ENCODE results near the gene RNF115. TPM values are rescaled to one million over a fixed set of nuclear protein-coding genes. Genes with fewer than 3 reads are reported as not detected.
"Not testable (repeated sequence)": the region's sequence is repeated elsewhere in the genome, so short reads cannot be mapped to it uniquely, and the experiment has no call there.

The RNF115 gene
- total and polyA plus RNA-seq, 2 donors (not counting 1 experiment from before 2014, with no cell fraction given) = 4.6 to 19.8 TPM

DNA sequence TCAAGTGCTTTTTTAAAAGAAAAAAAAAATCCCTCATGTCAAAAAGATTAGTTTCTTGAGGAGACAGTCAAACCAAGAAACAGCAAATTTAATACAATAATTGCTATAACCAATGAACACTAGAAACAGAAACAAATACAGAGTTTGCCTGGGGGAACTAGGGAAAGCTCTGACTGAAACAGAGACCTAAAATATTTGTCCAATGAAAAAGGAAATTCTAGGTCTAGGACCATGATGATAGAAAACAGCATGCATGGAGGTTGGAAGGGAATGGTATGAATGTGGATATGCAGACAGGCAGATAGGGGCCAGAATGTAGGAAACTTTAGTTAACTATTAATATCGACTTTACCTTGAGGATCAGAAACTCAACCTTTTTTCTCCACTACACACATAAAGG is 31.4 kb downstream of the RNF115 start:
- WGBS (ENCODE audit: insufficient coverage) = 100% methylated on average over 1 of the region's 1 CpG
- TF ChIP-seq, protein P1, sequence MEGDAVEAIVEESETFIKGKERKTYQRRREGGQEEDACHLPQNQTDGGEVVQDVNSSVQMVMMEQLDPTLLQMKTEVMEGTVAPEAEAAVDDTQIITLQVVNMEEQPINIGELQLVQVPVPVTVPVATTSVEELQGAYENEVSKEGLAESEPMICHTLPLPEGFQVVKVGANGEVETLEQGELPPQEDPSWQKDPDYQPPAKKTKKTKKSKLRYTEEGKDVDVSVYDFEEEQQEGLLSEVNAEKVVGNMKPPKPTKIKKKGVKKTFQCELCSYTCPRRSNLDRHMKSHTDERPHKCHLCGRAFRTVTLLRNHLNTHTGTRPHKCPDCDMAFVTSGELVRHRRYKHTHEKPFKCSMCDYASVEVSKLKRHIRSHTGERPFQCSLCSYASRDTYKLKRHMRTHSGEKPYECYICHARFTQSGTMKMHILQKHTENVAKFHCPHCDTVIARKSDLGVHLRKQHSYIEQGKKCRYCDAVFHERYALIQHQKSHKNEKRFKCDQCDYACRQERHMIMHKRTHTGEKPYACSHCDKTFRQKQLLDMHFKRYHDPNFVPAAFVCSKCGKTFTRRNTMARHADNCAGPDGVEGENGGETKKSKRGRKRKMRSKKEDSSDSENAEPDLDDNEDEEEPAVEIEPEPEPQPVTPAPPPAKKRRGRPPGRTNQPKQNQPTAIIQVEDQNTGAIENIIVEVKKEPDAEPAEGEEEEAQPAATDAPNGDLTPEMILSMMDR (IDR thresholded peaks at IDR 0.05) = no peak
- TF ChIP-seq EZH2 (IDR thresholded peaks at IDR 0.05; ENCODE audit: borderline replicate concordance, insufficient read depth, low read depth, low read length, poor library complexity, severe bottlenecking) = no peak
- Mint-ChIP-seq H3K27me3 (no peaks in the 10 kb centered on the region), H3K4me3 (no peak overlapping the region), H3K27ac (no peak overlapping the region), H3K9me3 (ENCODE audit: insufficient read depth) (peaks cover 8% of the 10 kb centered on the region), H3K4me1 (no peaks in the 10 kb centered on the region)
- Histone ChIP-seq H4K20me1 (ENCODE audit: control insufficient read depth, insufficient read depth, low read length, poor library complexity, severe bottlenecking) (peaks cover 10% of the 10 kb centered on the region), H3K9me3 (ENCODE audit: control extremely low read depth in 1 of 3, control insufficient read depth in 2 of 3, insufficient read depth in 1 of 3, low read length in 2 of 3) (peaks cover 4 to 21% (median 18%) of the 10 kb centered on the region in 3 donors), H3K36me3 (replicated peaks in 1 of 2; ENCODE audit: control extremely low read depth in 1 of 2, control insufficient read depth in 1 of 2, extremely low read depth in 1 of 2, insufficient read depth in 2 of 2, low read length in 1 of 2) (peaks cover 0 to 14% of the 10 kb centered on the region in 2 experiments), H3K4me3 (ENCODE audit: control extremely low read depth in 1 of 5, extremely low read depth in 1 of 5, insufficient read depth in 1 of 5, low read depth in 2 of 5, low read length in 4 of 5) (no peak overlapping the region), H3K9ac (ENCODE audit: low read length) (no peak overlapping the region), H3K27ac (ENCODE audit: low read length in 2 of 2) (no peak overlapping the region), H3K79me2 (ENCODE audit: control insufficient read depth, insufficient read depth, low read length) (peaks cover 52% of the 10 kb centered on the region), H3K4me2 (replicated peaks; ENCODE audit: low read depth, low read length, poor library complexity, severe bottlenecking) (no peak overlapping the region), H2AFZ (ENCODE audit: insufficient read depth, low read depth, low read length, poor library complexity, severe bottlenecking) (no peak overlapping the region), H3K27me3 (replicated peaks in 1 of 4; ENCODE audit: control extremely low read depth in 1 of 4, control insufficient read depth in 3 of 4, insufficient read depth in 4 of 4, low read length in 3 of 4) (no peaks in the 10 kb centered on the region), H3K4me1 (ENCODE audit: control insufficient read depth in 2 of 2, insufficient read depth in 2 of 2, low read length in 2 of 2) (no peaks in the 10 kb centered on the region)
- POLR2A ChIA-PET = no interaction called here
- ATAC-seq (ENCODE audit: low read depth) = no peak
- DNase-seq = no peak
- intact Hi-C loops (cut with micrococcal nuclease) = no loop called here
- CTCF ChIA-PET = no interaction called here

DNA sequence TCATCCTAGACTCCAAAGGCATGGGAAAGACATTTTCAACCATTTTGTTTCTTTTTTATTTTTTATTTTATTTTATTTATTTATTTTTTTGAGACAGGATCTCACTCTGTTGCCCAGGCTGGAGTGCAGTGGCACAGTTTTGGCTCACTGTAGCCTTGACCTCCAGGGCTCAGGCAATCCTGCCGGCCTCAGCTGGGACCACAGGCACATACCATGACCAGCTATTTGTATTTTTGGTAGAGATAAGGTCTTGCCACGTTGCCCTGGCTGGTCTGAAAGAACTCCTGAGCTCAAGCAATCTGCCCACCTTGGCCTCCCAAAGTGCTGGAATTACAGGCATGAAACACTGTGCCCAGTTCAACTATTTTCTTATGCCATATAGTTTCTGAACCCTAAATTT is 32.0 kb downstream of the RNF115 start:
- H3K4me2 ChIP-seq (replicated peaks; ENCODE audit: low read depth, low read length, poor library complexity, severe bottlenecking); H3K27ac ChIP-seq (ENCODE audit: low read length in 2 of 2); H3K4me1 ChIP-seq (ENCODE audit: control insufficient read depth in 2 of 2, insufficient read depth in 2 of 2, low read length in 2 of 2); CTCF ChIA-PET; H3K27me3 ChIP-seq (replicated peaks in 1 of 4; ENCODE audit: control extremely low read depth in 1 of 4, control insufficient read depth in 3 of 4, insufficient read depth in 4 of 4, low read length in 3 of 4); H4K20me1 ChIP-seq (ENCODE audit: control insufficient read depth, insufficient read depth, low read length, poor library complexity, severe bottlenecking); DNase-seq; H2AFZ ChIP-seq (ENCODE audit: insufficient read depth, low read depth, low read length, poor library complexity, severe bottlenecking); intact Hi-C loops (cut with micrococcal nuclease); H3K4me3 Mint-ChIP-seq; H3K9me3 Mint-ChIP-seq (ENCODE audit: insufficient read depth); H3K4me3 ChIP-seq (ENCODE audit: control extremely low read depth in 1 of 5, extremely low read depth in 1 of 5, insufficient read depth in 1 of 5, low read depth in 2 of 5, low read length in 4 of 5); H3K4me1 Mint-ChIP-seq; H3K27ac Mint-ChIP-seq; H3K27me3 Mint-ChIP-seq; ATAC-seq (ENCODE audit: low read depth); POLR2A ChIA-PET; H3K9ac ChIP-seq (ENCODE audit: low read length): not testable (repeated sequence)
- WGBS (ENCODE audit: insufficient coverage) = no CpG with 5 or more reads among the region's 2 CpGs
- peaks cover 1 to 15% (median 14%) of the 10 kb centered on the region in 3 donors for H3K9me3 ChIP-seq (ENCODE audit: control extremely low read depth in 1 of 3, control insufficient read depth in 2 of 3, insufficient read depth in 1 of 3, low read length in 2 of 3)
- H3K79me2 ChIP-seq (ENCODE audit: control insufficient read depth, insufficient read depth, low read length) = peaks cover 46% of the 10 kb centered on the region
- peaks cover 0 to 17% of the 10 kb centered on the region in 2 experiments for H3K36me3 ChIP-seq (replicated peaks in 1 of 2; ENCODE audit: control extremely low read depth in 1 of 2, control insufficient read depth in 1 of 2, extremely low read depth in 1 of 2, insufficient read depth in 2 of 2, low read length in 1 of 2)
